ENCODE measurements around the gene EGFL7. TPM values are rescaled to one million over a fixed set of nuclear protein-coding genes. Genes with fewer than 3 reads are reported as not detected.

The EGFL7 gene
- total and polyA plus RNA-seq, 2 of the 13 experiments (the other 11 are each of a cell fraction or from before 2014, with no cell fraction given): 0.20 to 5.1 TPM

DNA sequence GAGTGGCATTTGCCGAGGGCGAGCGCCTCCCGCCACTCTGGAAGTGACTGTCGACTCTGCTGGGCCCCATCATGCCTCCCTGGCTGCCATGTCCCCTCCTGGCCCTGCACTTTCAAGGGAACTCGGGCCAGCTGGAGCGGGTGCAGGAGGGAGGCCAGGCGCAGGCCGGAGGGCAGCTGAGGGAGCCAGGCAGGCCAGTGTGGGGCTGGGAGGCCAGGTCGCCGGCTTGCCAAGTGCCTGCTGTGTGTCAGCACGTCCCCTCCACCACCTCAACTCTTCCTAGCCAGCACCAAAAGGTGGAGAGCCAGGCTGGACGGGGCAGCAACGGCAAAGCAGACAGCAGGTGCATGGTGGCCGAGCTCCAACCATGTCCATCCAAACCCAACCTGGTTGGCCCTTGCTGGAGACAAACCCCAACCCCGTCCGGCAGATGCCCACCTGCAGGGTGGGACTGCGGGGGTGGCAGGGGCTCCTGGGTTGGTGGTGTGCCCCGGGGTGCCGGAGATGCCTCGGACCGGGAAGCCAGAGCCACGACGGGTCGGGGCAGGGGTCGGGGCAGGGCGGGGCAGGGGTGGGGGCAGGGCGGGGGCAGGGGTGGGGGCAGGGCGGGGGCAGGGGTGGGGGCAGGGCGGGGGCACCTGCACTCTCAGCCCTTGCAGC lies 36.5 kb upstream of the EGFL7 start:
- no peak for DNase-seq (ENCODE audit: low spot score)
- Histone ChIP-seq H3K36me3 (replicated peaks in 1 of 2; ENCODE audit: control insufficient read depth in 1 of 2, insufficient read depth in 2 of 2, low read length in 2 of 2) (no peaks in the 10 kb centered on the region), H3K79me2 (ENCODE audit: insufficient read depth, low read length) (no peaks in the 10 kb centered on the region), H3K4me1 (ENCODE audit: insufficient read depth, low read length) (peaks cover 46% of the 10 kb centered on the region), H2AFZ (ENCODE audit: low read length) (no peak overlapping the region), H3K27ac (ENCODE audit: extremely low read length, insufficient read depth, low read length) (no peak overlapping the region), H3K9ac (ENCODE audit: insufficient read depth, low read depth, low read length) (no peak overlapping the region), H3K4me3 (replicated peaks in 1 of 3; ENCODE audit: insufficient read depth in 1 of 3, low read depth in 2 of 3, low read length in 3 of 3) (peak overlapping the region in 1 of 3 experiments; percentile 25; a peak in 1 of 6 replicates), H3K27me3 (ENCODE audit: control insufficient read depth in 1 of 2, insufficient read depth in 2 of 2, low read length in 2 of 2) (peaks cover 37 to 82% of the 10 kb centered on the region in 2 experiments; a peak in 4 of 5 replicates), H3K4me2 (ENCODE audit: low read depth, low read length) (peak overlapping the region; percentile 45), H4K20me1 (ENCODE audit: insufficient read depth, low read length) (peaks cover 34% of the 10 kb centered on the region; the same call in 1 of the 2 replicates), H3K9me3 (ENCODE audit: low read length) (no peaks in the 10 kb centered on the region)
- intact Hi-C loops (cut with micrococcal nuclease; ENCODE audit: unreplicated experiment) (loop anchor here (5.0 kb wide), 1 partner anchor 379 kb away; the partner anchor contains the start of gene QSOX2), in situ Hi-C loops (cut with HindIII; ENCODE audit: extremely low pct_ligation_motif_present, low pct_unique_long_range_greater_than_20kb) (loop anchor here (5.0 to 25.0 kb wide), 2 partner anchors 134 to 289 kb away; partner anchors contain the start of gene GPSM1)
- POLR2A ChIA-PET: interaction anchor here (1.0 to 2.6 kb wide), 4 partner anchors 71 to 141 kb away, joined by 3 to 25 read pairs (median 5); no protein-coding TSS in a partner anchor
- WGBS (ENCODE audit: low lambda C conversion rate): no CpG with 5 or more reads among the region's 30 CpGs
- BruUV-seq (replicated peaks): no TSS peak
- peak; percentile 2 for ATAC-seq
- TF ChIP-seq, protein P1, sequence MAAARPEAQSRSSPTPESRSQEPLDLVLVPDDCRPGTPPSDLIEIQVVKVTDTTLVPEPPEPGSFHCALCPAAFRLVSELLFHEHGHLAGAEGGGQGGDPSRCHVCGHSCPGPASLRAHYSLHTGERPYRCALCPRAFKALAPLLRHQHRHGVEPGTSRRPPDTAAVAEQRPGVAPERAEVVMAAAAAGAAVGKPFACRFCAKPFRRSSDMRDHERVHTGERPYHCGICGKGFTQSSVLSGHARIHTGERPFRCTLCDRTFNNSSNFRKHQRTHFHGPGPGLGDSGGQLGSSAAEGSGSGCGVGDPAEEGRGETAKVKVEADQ (CRISPR knock-in tag; IDR thresholded peaks at IDR 0.05; ENCODE audit: borderline replicate concordance): 0 out of 2 replicates have a peak, but pooled peaks have one; percentile 5
- TF ChIP-seq, protein P2, sequence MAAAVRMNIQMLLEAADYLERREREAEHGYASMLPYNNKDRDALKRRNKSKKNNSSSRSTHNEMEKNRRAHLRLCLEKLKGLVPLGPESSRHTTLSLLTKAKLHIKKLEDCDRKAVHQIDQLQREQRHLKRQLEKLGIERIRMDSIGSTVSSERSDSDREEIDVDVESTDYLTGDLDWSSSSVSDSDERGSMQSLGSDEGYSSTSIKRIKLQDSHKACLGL (CRISPR knock-in tag; IDR thresholded peaks at IDR 0.05): no peak
- TF ChIP-seq NFIC (IDR thresholded peaks at IDR 0.05; ENCODE audit: low read length): no peak
- TF ChIP-seq, protein P3, sequence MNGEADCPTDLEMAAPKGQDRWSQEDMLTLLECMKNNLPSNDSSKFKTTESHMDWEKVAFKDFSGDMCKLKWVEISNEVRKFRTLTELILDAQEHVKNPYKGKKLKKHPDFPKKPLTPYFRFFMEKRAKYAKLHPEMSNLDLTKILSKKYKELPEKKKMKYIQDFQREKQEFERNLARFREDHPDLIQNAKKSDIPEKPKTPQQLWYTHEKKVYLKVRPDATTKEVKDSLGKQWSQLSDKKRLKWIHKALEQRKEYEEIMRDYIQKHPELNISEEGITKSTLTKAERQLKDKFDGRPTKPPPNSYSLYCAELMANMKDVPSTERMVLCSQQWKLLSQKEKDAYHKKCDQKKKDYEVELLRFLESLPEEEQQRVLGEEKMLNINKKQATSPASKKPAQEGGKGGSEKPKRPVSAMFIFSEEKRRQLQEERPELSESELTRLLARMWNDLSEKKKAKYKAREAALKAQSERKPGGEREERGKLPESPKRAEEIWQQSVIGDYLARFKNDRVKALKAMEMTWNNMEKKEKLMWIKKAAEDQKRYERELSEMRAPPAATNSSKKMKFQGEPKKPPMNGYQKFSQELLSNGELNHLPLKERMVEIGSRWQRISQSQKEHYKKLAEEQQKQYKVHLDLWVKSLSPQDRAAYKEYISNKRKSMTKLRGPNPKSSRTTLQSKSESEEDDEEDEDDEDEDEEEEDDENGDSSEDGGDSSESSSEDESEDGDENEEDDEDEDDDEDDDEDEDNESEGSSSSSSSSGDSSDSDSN (CRISPR knock-in tag; IDR thresholded peaks at IDR 0.05): 0 out of 2 replicates have a peak, but pooled peaks have one; percentile 8
- 0 out of 2 replicates have a peak, but pooled peaks have one; percentile 9 for TF ChIP-seq ZBTB7A (CRISPR knock-in tag; IDR thresholded peaks at IDR 0.05)
- TF ChIP-seq, protein P4, sequence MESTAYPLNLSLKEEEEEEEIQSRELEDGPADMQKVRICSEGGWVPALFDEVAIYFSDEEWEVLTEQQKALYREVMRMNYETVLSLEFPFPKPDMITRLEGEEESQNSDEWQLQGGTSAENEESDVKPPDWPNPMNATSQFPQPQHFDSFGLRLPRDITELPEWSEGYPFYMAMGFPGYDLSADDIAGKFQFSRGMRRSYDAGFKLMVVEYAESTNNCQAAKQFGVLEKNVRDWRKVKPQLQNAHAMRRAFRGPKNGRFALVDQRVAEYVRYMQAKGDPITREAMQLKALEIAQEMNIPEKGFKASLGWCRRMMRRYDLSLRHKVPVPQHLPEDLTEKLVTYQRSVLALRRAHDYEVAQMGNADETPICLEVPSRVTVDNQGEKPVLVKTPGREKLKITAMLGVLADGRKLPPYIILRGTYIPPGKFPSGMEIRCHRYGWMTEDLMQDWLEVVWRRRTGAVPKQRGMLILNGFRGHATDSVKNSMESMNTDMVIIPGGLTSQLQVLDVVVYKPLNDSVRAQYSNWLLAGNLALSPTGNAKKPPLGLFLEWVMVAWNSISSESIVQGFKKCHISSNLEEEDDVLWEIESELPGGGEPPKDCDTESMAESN (CRISPR knock-in tag; conservative IDR thresholded peaks at IDR 0.05): no peak
- TF ChIP-seq ZNF326 (CRISPR knock-in tag; IDR thresholded peaks at IDR 0.05; ENCODE audit: borderline replicate concordance): no peak
- TF ChIP-seq CCDC6 (CRISPR knock-in tag; IDR thresholded peaks at IDR 0.05): peak; percentile 20; the same call in 1 of the 2 replicates
- TF ChIP-seq BORCS8-MEF2B (CRISPR knock-in tag; IDR thresholded peaks at IDR 0.05): 0 out of 2 replicates have a peak, but pooled peaks have one; percentile 5
- no peak for TF ChIP-seq ZNF383 (CRISPR knock-in tag; IDR thresholded peaks at IDR 0.05; ENCODE audit: borderline replicate concordance)
- TF ChIP-seq MYC (CRISPR knock-in tag; IDR thresholded peaks at IDR 0.05; ENCODE audit: borderline replicate concordance): peak; percentile 28; the same call in 1 of the 2 replicates
- no peak for TF ChIP-seq GABPB1 (CRISPR knock-in tag; IDR thresholded peaks at IDR 0.05)
- TF ChIP-seq CREM (IDR thresholded peaks at IDR 0.05): no peak
- no peak for TF ChIP-seq CREM (CRISPR knock-in tag; IDR thresholded peaks at IDR 0.05)
- FAIRE-seq: no peak
- CTCF ChIA-PET (ENCODE audit: low intra/inter-chr PET ratio, low total read pairs): interaction anchor here (0.9 kb wide), 1 partner anchor 141 kb away, joined by 3 read pairs; no protein-coding TSS in a partner anchor

Data from HepG2 (cell line).